NK-92 treated with Interleukin-12 subunit alpha and Interleukin-12 subunit beta, amount 100 ng/mL, for 24 hours (cell line): ENCODE results near the gene EFNB3.

Source experiments
- DNase-seq: peaks from one replicate; lab custom pipeline; 2025; lab: John Stamatoyannopoulos, UW

The EFNB3 gene

GRCh38 chr17:7704601-7705268 is at the start of gene EFNB3:
Gene EFNB3, plus strand, starts transcription at chr17:7705202. Its CDS starts 397 bp downstream, at chr17:7705599.
- no peak for DNase-seq

GRCh38 chr17:7655541-7655840 is 49.5 kb upstream of the EFNB3 start:
- DNase-seq = no peak

- DNase-seq = no peak
Observed at GRCh38 chr17:7656958-7657609, 47.9 kb upstream of the EFNB3 start.

- no peak for DNase-seq
Observed at GRCh38 chr17:7667656-7668406, 37.2 kb upstream of the EFNB3 start.

GRCh38 chr17:7668482-7668881 is 36.5 kb upstream of the EFNB3 start:
- DNase-seq = no peak

GRCh38 chr17:7673239-7673638 is 31.8 kb upstream of the EFNB3 start:
- no peak for DNase-seq

- DNase-seq = no peak
Observed at GRCh38 chr17:7674934-7675333, 30.1 kb upstream of the EFNB3 start.

GRCh38 chr17:7676533-7676932 is 28.5 kb upstream of the EFNB3 start:
- no peak for DNase-seq

- DNase-seq = no peak
Observed at GRCh38 chr17:7677388-7678067, 27.5 kb upstream of the EFNB3 start.

GRCh38 chr17:7684851-7685532 is 20.0 kb upstream of the EFNB3 start:
- DNase-seq = no peak

GRCh38 chr17:7685533-7686221 is 19.3 kb upstream of the EFNB3 start:
- DNase-seq = peak; percentile 56

GRCh38 chr17:7686222-7687071 is 18.6 kb upstream of the EFNB3 start:
- DNase-seq = peak; percentile 55

- DNase-seq = peak; percentile 70
Observed at GRCh38 chr17:7687072-7687907, 17.7 kb upstream of the EFNB3 start, which contains the start of gene TP53. Gene TP53, minus strand, starts transcription at chr17:7687490. Its CDS starts 10,896 bp downstream, at chr17:7676594.

- peak; percentile 79 for DNase-seq
Observed at GRCh38 chr17:7687908-7688807, 16.8 kb upstream of the EFNB3 start, which contains the start of gene WRAP53. Gene WRAP53, plus strand, starts transcription at chr17:7688477. Its CDS starts 172 bp downstream, at chr17:7688649.

- DNase-seq = no peak
Observed at GRCh38 chr17:7688808-7689316, 16.1 kb upstream of the EFNB3 start.

GRCh38 chr17:7695586-7695985 is 9.4 kb upstream of the EFNB3 start:
- no peak for DNase-seq

- DNase-seq = no peak
Observed at GRCh38 chr17:7697828-7698588, 7.0 kb upstream of the EFNB3 start.
